Activated T-cell treated with anti-CD3 and anti-CD28 coated beads for 1 hour (primary cell): Measurements from ENCODE around the gene HSPA8.
A peak's percentile ranks its signal among the peaks of the same experiment; 100 is the strongest.
"Not testable (repeated sequence)": the region's sequence is repeated elsewhere in the genome, so short reads cannot be mapped to it uniquely, and the experiment has no call there.

ENCODE experiments used
- DNase-seq: peaks from one replicate; pipeline ENCODE4 v3.0.0-alpha.2; 2020; ENCODE audit warnings: low read depth

Gene HSPA8

DNA sequence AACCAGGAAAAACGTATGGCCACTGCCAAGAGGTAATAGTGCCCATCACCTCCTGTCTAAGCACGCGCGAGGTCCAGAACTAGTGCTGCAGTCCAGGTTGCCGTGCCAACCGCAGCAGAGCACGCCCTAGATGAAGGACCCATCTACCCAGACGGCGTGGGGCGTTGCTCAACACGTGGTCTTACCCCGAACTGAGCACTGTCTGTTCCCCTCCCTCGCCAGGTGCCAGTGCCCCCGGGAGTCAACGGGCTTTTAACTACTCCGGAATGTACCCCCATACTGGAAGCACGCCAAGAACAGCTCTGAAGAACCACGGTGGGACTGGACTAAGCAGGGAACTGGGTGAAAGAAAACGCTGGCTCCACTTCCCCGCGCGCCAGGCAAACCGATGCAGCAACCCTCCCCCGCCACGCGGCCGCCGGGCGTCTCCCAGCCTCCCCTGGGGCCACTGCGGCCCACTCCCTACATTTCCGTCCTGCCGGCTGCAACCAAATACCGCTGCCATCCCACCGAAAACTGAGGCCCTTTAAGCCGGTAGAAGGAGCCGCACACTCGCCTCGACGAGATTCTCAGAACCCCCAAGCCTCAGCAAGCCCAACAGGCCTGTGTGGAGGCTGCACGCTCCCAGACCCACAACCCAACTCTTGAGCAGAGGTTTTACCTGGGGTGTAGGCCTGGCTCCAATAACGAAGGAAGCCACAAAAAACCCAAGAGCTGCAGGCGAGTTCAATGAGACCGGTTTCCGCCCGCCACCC lies at the start of gene HSPA8:
Gene HSPA8 (minus strand): TSS at position 734 of the 755 bp plus-strand sequence. CDS start 812 bp downstream, outside the sequence.
- peak; percentile 54 for DNase-seq

DNA sequence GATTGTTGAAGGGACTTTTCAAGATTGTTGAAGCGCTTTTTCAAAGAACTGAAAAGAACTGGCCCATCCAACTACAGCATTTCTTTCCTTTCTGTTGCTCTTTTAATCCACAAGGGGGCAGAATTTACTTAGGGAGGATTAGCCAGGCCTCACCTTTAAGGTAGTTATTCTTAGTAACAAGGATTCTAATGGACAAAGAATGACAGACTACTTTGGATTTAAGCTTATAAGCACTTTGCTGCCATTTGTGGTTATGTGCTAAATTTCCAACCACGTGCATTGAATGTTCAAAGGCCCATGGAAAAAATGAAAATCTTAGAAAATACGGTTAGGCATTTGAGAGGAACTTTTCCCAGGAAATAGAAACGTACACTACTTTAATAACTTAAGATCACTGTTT lies 49.5 kb upstream of the HSPA8 start:
- DNase-seq: no peak

DNA sequence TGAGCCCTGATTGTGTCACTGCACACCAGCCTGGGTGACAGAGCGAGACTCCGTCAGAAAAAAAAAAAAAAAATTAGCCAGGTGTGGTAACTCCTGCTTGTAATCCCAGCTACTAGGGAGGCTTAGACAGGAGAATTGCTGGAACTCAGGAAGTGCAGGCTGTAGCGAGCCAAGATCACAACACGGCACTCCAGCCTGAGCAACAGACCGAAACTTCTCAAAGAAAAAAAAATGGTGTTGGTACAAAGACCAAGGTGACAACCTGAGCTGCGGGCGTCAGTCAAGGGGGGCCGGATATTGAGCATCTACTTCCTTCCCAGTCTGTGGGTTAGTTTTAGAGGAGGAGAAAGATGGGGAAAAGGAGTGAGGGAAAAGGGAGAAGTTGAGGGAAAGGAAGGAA lies 48.5 kb upstream of the HSPA8 start:
- no peak for DNase-seq

DNA sequence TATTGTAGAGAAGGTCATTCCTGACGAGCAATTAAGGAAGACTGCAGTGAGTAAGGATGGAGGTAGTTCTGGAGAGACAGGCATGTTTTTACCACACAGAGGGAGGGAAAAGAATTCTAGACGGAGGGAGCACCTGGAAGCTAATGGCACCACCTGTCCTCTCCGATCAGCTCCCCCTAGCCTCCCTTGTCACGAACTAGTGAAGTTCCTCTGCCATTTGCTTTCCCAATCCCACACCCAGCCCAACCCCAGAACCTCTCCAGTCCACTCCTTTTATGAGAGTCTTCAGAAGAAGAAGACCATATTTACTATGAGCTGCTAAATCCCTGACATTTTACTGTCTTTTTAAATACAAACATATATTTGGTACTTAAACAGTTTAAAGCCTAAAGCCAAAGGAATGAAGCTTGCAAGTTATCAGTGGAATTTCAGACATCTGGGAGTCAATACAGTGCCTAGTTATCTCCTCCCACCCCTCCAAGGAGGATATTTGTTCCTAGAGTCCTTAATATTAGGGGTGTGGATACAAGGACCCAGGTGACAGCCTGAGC lies 46.1 kb upstream of the HSPA8 start:
- no peak for DNase-seq

DNA sequence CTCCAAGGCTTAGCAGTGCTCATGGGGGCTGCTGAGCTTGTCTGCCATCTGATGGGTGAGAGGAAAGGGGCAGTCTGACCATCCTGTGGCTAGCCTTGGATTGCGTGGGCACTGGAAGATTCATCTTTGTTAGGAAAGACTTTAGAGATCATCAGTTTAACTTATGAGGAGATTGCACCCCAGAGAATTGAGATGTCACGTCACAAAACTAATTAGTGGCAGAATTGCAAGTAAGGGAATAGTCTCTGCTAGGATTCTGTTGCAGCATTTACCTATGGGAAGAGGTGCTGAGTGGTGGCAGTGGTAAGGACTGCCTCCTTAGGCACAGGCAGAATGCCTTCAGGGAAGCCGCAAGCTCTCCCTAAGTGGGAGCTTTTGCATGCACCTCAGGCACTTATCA lies 42.8 kb upstream of the HSPA8 start:
- DNase-seq: no peak

DNA sequence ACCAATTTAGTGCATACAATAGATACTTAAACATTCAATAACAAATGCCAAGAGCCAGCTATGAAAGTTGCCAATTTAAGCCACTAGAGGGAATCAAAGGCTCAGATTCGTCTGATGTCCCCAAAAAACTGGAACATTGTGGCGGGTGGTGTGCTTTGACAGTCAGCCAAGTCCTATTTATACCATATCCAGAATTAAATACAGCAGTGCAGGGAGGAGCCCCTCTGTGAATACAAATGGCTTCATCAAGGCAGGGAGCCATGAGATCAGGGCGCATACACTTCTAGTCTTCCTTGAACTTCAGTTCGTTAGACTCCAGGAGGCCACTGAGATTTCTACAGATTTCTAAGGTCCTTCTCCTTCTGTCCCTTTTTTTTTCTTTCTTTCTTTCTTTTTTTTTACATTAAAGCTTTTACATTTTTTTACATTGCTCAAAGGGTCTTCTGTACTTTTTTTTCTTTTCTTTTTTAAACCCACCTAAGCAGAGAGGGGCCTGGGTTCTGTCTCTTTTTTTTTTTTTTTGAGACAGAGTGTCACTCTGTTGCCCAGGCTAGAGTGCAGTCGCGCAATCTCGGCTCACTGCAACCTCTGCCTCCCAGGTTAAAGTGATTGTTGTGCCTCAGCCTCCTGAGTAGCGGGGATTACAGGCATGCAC lies 41.5 kb upstream of the HSPA8 start:
- peak; percentile 10 for DNase-seq

DNA sequence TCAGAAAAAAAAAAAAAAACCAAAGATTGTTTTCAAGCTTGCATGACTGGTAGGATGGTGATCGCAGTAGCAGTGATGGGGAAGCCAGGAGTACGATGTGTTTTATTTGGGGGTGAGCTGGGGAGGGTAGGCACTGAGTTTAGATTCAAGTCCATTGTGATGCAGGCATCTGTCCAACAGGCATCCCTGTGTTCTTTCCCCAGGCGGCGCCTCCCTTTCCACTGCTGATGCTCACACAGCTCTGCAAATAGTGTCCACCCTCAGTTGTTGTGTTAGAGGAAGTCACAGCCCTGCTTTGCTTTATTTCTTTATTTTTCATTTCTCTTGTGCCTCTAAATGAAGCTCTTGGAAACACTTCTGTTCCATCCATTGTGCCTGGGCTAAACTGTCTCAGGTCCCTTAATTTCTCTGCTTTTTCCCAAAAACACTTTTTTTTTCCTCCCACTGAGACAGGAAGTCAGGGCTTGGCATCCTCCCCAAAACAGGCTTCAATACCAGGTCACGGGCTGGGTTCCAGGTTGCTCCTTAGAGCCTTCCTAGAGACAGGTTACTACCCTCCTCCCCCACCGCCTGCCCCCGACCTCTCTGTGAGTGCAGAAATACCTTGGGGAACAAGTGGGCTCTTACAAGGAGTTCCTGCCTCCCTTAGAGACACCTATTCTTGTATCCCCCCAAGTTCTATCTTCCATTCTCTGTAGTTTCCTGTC lies 38.6 kb upstream of the HSPA8 start:
- no peak for DNase-seq

DNA sequence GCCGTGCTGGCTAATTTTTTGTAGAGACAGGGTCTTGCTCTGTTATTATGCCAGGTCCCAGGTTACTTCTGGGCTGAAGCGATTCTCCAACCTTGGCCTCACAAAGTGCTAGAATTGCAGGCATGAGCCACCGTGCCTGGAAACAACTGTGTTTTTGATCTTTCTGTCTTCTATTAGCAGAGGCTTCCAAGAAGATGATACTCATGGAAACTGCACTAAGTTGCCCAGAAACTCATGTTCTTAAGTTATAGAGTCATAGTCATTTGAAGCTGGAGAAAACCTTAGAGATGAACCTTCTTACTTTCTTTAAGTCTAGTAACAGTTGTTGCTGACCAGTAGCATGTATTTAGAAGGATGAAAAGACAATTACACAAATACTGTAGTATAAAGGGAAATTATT lies 37.1 kb upstream of the HSPA8 start:
- no peak for DNase-seq

DNA sequence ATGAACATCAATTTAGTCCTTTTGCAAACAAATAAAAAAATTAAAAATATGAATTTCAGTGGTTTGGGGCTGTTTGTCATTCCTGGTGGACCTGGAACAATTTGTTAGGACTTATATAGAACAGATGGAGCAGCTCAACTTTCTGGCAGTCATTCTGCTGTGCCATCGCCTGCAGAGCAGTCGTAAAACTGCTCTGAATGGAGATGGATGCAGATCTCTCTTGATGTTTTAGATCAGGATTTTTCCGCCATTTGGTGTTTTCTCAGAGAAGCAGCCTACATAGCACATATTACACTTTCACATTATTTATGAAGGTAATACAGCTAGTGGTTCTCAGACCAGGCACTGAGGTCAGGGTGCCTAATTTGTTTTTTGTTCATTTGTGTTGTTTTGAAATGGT lies 31.8 kb upstream of the HSPA8 start:
- DNase-seq: no peak

DNA sequence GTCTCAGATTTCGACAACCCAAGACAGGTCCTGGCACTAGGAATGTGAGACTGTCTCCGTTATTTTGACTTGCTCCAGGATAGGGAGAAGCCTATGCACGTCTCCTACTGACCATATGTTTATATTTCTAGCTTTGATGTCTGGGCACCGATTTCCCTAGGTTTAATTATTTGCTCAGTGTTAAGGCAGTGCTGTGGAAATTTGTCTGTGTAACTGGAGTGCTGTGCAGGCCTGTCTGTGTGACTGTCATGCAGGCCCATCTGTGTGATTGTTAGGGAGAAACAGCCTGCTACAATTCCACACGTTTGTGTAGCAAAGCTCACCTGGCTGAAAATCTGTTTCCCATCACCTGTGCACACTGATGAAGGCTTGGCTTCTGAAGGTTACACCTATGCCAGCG lies 29.6 kb upstream of the HSPA8 start:
- DNase-seq: no peak

DNA sequence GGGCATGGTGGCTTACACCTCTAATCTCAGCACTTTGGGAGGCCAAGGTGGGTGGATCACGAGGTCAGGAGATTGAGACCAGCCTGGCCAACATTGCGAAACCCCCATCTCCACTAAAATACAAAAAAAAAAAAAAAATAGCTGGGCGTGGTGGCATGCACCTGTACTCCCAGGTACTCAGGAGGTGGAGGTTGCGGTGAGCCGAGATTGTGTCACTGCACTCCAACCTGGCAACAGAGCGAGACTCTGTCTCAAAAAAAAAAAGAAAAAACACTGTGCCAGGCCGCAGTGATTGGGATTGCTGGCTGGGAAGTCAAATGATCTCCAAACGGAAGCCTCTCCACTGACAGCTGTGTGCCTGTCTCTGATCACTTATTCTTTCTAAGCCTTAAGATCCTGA lies 28.2 kb upstream of the HSPA8 start:
- not testable (repeated sequence) for DNase-seq

DNA sequence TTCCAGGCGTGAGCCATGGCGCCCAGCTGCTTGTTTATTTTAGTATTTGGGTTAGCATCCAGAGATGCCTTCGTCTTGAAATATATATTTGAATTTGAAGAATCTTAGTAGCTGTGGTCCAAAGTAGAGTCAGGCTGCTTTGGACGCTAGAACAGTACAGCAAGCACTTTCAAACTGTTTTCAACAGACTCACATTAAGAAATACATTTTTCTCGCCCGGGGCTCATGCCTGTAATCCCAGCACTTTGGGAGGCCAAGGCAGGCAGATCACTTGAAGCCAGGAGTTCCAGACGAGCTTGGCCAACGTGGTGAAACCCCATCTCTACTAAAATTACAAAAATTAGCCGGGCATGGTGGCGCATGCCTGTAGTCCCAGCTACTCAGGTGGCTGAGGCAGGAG lies 27.0 kb upstream of the HSPA8 start:
- DNase-seq: not testable (repeated sequence)

DNA sequence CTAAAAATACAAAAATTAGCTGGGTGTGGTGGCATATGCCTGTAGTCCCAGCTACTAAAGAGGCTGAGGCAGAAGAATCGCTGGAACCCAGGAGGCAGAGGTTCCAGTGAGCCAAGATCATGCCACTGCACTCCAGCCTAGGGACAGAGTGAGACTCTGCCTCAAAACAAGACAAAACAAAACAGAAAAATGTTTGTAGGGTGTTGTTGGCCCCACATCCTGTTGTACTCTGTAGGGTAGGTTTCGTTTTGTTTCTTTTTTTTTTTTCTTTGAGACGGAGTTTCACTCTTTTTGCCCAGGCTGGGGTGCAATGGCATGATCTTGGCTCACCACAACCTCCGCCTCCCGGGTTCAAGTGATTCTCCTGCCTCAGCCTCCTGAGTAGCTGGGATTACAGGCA lies 25.7 kb upstream of the HSPA8 start:
- DNase-seq: not testable (repeated sequence)

DNA sequence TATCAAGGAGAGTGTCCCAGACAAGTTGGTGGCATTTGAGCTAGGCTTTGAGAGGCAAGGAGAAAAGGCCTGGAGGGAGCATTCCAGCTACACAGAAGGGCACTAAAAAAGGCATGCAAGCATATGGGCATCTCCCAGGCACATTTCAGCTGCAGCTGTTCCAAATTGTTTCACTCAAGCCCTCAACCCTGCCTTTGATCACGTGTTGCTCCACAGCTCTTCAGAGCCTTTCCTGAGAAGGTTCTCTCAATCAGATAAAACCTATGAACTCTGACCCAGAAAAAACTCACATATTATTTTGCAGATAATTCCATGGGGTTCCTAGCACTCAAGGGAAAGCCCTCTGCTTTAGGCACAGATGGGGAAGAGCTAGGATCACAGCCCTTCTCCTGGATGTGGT lies 24.4 kb upstream of the HSPA8 start:
- DNase-seq: no peak

DNA sequence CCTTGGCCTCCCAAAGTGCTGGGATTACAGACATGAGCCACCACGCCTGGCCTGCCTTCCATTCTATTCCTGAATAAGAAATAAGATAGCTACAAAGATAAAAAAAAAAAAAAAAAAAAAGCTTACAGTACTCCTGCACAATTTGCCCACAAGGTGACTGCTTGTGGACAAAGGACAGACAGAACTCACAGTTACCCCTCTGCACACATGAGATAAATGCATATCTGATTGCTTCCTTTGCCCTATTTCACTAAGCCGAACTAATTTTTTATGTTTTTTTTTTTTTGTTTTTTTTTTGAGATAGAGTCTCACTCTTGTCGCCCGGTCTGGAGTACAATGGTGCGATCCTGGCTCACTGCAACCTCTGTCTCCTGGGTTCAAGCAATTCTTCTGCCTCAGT lies 23.6 kb upstream of the HSPA8 start:
- DNase-seq: no peak

DNA sequence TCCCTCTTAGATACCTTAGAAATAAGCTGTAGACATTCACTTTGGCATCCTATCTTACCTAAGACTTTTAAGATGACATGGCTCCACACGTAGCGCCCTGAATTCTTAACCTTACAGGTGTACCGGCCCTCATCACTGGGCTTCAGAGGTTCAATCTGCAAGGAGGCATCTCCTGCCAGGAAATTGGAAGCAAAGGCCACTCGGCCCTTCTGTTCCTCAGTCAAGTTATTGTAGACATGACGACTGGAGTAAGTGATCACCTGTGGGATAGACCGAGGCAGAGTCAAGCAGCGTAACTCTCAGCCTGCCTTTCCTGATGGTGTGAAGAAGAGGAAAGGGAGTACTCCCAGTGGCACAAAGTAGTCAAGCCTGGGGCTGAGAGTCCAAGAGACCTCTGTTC lies 22.5 kb upstream of the HSPA8 start:
- no peak for DNase-seq

DNA sequence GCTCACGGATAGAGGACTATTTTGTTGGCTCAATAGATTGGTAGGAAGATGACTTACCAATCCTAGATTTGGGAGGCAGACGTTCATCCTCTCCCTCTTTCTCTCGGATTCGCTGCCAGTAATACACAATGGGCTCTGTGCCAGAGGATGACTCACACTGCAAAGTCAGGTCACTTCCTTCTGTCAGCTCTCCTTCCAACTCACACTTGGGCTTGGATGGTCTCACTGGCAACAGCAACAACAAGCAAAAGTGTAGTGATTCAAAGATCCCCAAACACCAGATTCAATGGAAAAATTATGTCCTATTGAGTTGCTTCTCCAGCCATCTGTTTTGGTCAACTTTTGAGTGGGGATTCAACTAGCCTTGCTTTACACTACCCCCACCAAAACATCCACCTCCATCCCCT lies 21.7 kb upstream of the HSPA8 start:
- DNase-seq: peak; percentile 62

DNA sequence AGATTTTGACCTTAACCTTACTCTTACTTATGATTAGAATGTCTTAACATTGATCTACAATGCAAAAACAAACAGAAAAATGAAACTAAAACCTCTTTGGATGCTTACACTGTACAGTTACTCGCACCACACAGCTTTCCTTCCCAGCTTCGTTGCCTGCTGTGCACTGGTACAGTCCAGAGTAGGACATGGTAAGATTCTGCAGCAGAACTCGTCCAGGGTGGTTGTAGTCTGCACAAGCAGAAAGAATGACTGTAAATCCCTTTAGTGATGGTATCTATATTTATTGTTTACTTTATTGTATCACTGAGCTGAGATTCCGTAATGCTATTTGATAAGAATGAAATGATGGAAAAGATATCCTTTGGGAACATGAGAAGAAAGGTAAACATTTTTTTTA lies 21.0 kb upstream of the HSPA8 start:
- no peak for DNase-seq

DNA sequence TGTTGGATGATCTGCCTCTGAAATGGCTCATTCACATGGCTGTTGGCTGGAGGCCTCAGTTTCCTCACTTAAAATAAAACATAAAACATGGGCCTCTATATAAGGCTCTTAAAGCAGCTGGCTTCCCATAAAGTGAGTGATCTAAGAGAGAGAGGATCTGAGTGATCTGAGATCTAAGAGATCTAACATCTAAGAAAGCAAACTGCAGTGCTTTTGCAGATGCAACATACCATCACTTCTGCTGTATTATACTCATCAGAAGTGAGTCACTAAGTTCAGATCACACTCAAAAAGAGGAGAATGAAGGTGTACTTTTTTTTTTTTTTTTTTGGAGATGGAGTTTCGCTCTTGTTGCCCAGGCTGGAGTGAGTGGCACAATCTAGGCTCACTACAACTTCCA lies 18.1 kb upstream of the HSPA8 start:
- DNase-seq: no peak

DNA sequence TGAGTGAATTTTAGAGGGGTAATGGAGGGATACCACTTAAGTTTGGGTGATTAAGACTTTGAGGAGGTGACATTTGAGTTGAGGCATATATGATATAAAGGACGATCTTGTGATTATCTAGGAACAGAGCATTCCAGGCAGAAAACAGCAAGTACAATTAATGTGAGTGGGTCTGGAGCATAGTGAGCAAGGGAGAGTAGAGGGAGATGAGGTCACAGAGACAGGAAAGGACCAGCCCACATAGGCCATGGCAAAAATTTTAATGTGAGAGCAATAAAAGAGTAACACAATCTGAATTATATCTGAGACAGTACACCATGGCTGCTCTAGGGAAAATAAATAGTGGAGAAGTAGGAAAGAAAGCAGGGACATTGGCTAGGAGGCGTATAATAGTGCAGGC lies 14.5 kb upstream of the HSPA8 start:
- DNase-seq: no peak

DNA sequence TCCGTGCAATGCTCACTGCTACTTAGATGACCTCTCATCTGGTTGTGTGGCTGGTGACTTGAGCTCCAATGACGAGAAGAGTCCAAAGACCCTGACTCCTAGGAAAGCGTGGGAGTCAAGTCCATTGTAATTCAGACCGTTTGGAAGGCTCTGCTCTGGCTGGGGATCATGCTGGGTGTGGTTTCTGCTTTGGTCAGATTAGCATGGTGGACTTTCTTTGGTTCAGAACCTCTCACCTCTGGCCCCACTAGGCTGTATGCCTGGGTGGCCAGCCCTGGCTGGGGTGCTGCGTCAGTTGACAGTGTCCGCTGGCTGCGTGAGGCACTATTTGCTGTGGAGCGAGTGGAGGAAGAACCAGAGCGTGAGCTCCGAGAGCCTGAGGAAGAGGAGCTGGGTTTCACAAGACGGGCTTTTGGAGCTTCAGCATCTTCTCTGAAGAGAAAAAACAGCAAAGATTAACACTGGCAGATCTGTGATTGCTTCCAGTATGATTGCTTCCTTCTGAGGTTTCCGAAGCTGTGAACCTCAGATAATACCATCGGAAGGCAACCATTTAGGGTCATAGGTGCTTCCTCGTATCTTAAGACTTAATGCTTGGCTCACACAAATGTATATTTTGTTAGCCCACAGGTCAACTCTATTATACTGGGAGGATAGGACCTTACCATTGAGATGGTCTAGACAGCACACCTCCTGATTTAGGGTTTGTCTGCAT lies 11.6 kb upstream of the HSPA8 start:
- DNase-seq: no peak

DNA sequence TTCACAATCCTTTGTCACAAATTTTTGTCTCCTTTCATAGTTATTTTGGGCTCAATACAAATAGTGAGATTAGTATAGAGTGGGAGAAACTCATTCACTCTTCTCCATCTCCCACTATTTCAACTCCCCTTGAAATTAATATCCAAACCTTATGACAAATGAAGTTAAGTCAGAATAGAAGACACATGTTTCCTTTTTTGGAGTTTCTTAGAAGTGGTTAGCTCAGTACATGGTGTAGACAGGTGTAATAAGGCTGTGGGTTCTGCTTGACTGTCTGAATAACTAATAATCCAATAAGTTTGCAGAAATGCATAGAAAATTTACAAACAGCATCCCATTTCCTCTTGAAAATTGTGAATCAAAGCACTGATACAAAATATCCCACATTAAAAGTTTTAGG lies 10.8 kb upstream of the HSPA8 start:
- DNase-seq: no peak
